Kasumi-1 (cell line): ENCODE results near the gene OR10V1.
A peak's percentile ranks its signal among the peaks of the same experiment; 100 is the strongest.

Experiments
- DNase-seq, 2 experiments: peaks; one replicate each; lab custom pipeline; 2025; lab: John Stamatoyannopoulos, UW

Gene OR10V1, protein sequence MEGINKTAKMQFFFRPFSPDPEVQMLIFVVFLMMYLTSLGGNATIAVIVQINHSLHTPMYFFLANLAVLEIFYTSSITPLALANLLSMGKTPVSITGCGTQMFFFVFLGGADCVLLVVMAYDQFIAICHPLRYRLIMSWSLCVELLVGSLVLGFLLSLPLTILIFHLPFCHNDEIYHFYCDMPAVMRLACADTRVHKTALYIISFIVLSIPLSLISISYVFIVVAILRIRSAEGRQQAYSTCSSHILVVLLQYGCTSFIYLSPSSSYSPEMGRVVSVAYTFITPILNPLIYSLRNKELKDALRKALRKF

DNA sequence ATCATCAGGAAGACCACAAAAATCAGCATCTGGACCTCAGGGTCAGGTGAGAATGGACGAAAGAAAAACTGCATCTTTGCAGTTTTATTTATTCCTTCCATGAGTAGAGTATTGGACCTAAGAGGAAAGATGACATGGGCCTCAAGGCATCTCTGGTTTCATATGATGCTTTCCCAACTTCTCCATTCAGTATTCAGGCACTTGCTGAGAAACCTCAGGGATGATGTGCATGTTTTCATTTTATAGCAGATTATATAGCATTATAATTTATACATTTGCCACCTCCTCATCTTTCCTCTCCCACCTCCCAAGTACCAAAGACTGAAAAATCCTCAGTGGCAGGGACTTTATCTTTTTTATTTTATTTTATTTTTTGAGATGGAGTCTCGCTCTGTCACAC lies at the start of gene OR10V1:
OR10V1 (minus strand) TSS at position 101 of the 400 bp plus-strand sequence; CDS start at position 101, 0 bp downstream.
- DNase-seq: no peak

DNA sequence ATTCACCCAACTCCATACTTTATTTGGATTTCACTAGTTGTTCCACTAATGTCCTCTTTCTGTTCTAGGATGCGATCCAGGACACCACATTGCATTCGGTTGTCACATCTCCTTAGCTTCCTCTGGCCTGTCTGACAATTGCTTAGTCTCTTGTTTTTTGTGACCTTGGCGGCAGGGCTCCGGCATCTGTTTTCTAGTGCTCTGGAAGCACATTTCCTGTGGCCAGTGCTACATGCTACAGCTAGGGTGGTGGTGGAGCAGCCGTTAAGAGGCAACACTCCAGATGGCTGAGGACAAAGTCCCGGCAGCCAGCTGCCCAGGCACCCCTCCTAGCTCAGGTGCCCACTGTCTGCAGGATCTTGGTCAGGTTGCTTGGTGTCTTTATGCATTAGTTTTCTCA lies 48.3 kb upstream of the OR10V1 start:
- no peak for DNase-seq

DNA sequence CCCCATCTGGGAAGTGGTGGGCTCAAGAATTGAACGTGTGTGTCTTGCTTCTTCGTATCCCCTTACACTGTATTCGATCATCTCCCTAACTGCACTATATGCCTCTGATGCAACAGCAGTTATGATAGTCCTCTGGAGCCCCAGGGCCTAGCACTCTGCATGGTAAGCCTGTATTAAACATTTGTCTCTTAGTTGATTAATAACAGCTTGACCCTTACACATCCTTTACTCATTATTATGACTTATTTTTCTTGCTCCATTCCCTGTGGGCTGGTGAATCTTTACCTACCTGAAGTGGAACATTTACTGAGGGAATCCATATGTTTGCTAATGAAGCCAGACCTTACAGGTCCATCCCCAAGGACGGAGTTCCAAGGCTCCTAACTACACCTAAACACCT lies 47.1 kb upstream of the OR10V1 start:
- DNase-seq: no peak

DNA sequence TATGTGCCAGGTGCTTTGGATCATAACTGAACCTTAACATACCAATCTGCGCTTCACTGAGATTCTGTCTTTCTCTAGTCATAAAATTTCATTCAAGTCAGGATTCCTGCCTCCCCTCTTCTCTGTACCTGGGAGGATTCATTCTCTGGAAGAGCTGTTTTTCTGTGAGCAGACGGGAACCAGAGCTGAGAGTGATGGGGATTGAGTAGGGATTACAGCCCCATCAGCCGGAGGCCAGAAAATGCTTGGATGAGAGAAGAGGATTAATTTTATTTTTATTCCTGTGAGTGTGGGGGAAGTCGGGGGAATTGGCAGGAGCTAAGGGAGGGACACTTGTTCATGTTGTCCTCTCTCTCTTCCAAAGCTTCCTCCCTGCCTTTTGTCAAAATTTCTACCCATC lies 46.3 kb upstream of the OR10V1 start:
- no peak for DNase-seq

DNA sequence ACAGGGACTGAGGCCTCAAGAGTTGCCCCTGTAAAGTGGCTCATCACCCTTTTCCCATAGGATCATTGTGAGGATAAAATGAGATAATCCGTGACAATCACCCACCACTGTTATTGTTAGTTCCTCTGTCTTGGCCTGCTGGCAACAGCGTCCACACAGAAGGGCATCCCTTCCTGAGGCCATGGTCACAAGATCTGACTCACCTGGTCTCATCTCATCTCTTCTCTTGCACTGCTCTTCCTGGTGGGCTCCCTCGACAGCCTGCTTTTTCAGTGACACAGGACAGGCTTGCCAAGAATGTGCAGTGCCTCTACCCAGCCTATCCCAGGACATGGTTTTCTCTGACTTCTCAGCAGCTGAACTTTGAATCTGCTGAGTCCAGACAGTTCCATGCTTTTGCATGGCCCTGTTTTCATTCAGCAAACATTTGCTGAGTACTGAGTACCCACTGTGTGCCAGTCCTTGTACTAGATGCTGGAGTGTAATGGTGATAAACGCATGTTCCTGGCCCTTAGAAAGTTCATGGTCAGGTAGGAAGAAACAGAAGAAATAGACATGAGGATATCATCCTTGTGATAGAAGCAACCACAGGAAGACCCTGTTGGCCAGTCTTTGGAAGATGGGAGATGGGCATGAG lies 44.9 kb upstream of the OR10V1 start:
- DNase-seq: no peak

DNA sequence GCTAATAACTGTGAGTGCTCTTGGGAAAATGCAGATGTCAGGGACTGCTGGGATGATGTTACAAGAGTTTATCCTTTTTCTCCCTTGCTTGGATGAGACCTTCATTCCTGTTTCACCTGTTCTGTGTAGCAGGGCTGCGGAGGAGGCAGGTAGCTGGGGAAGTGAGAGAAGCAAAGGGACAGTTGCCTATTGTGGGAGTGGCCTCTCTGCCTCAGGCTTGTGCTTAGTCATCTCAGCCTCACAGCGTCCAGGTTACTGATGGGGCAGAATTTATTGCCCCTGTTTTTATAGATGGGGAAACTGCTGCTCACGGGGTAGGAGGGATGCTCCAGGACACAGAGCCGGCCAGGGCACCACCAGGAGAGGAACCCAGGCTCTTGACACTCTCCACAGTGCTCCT lies 43.2 kb upstream of the OR10V1 start:
- no peak for DNase-seq

DNA sequence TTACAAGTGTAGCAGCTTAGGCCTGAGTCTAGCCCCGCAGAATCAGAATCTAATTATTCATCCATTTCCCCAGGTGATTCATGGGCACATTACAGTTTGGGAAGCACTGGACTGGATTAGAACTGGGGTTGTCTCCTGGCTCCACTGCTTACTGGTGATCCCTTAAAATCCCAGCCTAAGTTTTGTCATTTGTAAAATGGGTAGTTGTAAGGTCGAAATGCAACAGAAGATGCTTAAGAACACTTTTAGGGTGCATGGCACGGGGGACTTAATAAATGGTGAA lies 42.9 kb upstream of the OR10V1 start:
- DNase-seq: no peak

DNA sequence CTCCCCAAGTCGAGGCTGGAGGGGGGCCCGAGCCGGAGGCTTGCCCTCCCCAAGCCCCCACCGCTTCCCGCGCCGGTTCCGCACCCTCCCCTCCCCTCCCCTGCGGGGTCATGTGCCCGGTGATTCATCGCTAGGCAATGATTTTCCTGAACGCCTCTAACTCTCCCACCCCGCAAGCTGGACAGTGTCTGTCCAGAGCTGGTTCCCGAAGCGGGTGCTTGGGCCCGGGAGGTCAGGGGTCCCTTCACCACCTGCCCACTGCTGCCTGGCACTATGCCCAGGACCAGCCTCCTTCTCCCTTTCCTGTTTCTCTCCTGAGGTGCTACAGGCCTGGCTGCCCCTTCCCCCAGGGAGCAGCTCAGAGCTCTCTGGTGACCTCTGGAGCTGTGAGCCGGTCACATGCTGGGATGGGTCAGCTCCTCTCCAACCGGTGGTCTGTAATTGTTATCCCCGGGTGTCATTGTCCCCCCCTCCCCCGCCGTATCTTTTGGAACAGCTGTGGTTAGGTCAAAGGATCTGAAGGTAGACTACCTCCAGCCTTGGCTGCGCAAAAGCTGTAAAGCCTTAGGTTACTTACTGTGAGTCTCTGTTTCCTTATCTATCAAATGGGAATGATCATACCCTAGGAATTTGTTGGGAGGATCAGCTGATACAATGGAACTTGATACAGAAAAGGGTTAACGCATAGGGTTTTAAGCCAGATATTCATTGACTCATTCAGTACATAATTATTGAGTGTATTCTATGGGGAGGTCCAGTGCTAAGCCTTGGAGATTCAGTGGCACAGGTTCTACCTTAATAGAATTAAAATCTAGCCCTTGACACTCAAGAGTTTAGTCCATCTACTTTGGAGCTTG lies 42.3 kb upstream of the OR10V1 start:
- DNase-seq: peak; percentile 26 to 30

DNA sequence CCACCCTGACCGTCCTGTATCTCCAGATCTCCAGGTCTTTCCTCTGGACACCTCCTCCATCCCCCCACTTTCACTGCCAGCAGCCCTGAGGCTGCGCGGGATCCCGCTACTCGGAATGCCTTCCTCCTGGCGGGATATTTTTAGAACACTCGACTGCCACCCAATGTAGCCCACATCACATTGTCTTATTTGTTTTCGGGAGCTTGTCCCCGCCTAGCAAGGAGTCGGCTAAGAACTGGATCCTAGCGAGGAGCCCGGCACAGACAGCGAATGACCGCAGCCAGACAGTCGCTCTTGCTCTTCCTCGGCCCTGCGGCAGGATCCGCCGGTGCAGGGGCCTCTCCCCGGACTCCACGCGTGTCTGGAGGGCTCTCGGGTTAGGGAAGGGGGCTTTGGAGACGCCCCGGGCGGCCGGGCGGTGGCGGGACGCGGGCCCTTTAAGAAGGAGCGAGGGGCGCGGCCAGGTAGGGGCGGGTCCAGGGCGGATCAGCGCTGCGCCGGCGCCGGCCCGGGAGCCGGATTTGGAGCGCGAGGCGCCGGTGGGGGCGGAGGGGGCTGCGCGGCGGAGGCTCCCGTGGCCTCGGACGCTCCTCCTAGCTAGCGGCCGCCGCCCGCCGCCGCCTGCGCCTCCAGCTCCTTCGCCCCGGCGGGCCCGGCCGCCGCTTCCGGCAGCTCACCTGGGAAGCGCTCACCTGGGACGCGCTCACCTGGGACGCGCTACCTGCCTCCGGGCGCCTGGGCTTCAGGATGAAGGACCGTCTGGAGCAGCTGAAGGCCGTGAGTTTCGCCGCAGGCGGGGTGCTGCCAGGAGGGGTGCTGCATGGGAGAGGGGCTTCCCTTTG lies 41.4 kb upstream of the OR10V1 start, which contains the start of gene STX3:
STX3 (plus strand) TSS at position 518 of the 842 bp plus-strand sequence; CDS start at position 748, 230 bp downstream.
- peak; percentile 77 to 83 for DNase-seq

DNA sequence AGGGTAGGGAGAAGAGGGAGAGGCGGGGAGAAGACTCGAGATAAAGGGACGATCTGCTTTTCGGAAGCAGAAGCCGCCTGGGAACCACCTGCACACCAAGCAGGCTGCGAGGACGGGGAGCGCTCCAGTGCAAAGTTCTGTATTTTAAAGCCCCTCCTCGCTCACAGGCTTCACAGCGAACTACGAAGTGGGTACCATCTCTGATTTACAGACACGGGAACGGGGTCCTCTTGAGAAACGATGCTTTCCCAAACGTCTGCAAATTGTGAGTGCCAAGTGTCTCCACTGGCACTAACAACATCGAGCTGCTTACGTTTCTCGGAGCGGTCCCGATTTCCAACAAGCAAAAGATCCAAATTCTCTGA lies 40.8 kb upstream of the OR10V1 start:
- peak; percentile 44 to 59 for DNase-seq

DNA sequence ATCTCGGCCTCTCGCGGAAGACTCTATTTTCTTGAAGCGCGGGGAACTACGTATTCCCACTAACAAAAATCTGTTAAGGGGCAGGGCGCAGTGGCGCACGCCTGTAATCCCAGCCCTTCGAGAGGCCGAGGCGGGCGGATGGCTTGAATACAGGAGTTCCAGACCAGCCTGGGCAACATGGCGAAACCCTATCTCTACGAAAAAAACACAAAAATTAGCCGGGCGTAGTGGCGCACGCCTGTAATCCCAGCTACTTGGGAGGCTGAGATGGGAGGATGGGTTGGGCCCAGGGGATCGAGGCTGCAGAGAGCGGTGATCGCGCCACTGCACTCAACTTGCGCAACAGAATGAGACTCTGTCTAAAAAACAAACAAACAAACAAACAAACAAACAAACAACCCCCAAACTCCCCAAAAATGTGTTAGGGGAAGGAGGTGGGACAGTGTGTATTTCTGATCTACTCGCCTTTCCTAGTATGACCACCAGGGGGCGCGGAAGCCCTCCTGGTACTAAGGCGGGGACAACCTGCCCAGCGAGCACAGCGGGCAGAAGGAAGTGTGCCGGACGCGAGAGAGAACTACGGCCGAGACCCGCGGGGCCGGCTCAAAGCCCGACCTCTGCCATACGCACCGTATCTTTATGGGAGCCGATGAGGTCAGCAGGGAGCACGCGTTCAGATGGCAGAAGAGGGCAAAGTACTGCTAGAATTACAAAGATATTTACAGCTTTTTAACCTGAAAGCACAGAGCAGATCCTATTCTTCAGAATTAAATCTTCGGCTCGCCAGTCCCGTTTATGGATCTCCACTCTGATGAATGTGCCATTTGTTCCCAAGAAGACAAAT lies 40.2 kb upstream of the OR10V1 start:
- DNase-seq: peak; percentile 78 to 79

DNA sequence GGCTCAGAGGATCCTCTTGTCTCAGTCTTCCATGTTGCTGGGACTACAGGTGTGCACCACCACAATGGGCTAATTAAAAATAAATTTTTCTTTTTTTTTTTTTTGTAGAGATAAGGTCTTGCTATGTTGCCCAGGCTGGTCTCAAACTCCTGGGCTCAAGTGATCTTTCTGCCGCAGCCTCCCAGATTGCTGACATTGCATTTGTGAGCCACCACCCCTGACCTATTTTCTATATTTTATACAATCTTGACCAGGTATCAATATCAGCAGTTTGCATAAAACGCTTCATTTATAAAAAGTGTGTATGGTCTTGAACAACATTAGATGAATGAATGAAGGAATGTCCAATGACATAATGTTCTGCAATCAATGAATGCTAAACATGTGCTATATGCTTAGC lies 32.5 kb upstream of the OR10V1 start:
- DNase-seq: no peak

DNA sequence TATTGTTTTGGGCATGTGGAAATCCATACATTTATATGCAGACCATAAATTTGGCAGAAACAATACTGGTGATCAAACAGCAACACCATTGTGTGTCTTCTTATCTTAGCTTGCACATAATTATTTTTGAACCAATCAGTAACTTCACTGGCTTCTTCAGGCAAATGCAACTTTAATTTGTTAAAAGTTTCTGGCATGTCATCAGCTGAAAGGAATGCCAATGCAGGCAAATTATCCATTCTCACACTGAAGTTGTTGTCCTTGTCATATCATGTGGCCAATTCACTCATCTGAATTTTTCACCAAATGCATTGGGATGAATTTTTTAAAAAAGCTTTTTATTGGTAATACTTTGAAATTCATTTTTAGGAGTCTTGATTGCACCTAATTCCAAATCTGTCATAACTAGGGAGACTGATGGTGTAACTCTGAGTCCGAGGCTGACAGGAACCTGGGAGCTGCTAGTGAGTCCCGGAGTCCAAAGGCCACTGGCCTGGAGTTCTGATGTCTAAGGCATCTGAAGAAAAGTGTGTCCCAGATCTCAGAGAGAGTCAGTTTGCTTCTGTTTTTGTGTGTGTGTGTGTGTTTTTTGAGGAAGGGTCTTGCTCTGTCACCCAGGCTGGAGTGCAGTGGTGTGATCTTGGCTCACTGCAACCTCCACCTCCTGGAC lies 17.4 kb upstream of the OR10V1 start:
- no peak for DNase-seq

DNA sequence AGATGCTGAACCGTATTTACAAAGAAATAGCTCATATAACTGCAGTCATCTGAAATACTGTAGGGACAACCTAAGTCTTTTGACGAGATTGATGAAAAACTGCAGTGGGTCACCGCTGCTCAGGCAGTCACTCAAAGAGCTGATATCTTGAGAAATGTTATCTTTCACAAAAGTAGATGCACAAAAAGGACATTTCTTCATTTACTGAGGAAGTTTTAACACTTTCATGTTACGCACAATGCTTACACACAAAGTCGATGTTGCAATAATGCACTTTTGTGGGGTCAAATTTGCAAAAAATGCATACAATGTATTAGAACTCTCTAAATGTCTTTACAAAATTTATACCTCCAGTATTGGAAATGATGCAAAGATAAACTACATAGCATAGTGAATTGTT lies 16.2 kb upstream of the OR10V1 start:
- no peak for DNase-seq

DNA sequence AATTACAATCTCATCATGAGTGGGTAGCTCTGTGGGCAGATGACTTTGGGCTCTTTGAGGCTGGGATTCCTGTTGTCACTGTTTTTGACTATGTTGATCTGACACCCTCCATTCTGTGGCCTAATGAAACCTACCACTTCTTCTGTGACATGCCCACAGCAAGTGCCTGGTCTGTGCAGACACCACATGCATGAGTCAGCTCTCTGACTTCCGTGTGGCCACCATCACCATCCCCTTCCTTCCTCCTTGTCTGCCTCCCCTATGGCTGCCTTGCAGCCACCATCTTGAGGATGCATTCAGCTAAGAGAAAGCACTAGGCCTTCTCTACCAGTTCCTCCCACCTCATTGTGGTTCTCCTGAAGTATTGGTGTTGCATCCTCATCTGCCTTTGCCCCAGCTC lies 15.3 kb upstream of the OR10V1 start:
- DNase-seq: peak; percentile 15 to 17

DNA sequence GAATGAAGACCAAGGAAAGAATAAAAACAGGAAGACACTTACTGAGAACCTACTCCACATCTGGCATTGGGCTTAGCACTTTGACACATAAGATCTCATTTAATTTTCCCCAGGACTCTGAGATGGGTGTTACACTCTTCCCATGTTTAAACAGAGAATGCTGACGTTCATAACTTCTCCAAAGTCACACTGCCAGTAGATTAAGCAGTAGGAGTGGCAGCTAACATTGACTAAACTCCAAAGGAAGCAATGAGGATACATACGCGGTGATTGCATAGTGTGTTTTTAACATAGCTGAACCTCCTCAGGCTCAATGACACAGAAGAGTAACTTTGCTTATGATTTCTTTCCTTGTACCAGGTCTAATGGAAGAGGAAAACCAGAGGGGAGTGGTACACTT lies 14.5 kb upstream of the OR10V1 start:
- DNase-seq: no peak

DNA sequence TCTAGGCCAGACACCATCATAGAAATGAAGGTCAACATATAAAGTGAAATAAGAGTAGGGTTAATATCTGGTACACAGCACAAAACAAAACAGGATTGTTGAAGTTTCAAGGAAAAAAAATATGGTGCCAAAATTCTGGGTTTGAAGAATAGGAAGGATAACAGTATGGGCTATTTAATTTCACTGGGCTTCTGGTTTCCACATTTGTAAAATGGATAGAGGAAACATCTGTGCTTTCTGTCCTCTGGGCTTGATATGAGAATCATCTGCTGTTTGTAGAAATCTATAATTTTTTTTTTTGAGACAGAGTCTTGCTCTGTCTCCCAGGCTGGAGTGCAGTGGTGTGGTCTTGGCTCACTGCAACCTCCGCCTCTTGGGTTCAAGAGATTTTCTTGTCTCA lies 13.8 kb upstream of the OR10V1 start:
- DNase-seq: no peak

DNA sequence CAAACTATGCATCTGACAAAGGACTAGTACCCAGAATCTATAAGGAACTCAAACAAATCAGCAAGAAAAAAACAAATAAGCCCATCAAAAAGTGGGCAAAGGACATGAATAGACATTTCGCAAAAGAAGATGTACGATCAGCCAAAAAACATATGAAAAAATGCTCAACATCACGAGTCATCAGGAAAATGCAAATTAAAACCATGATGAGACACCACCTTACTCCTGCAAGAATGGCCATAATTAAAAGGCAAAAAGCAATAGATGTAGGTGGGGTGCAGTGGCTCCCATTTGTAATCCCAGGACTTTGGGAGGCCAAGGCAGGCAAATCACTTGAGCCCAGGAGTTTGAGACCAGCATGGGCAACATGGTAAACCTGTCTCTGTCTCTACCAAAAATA lies 10.4 kb upstream of the OR10V1 start:
- no peak for DNase-seq

DNA sequence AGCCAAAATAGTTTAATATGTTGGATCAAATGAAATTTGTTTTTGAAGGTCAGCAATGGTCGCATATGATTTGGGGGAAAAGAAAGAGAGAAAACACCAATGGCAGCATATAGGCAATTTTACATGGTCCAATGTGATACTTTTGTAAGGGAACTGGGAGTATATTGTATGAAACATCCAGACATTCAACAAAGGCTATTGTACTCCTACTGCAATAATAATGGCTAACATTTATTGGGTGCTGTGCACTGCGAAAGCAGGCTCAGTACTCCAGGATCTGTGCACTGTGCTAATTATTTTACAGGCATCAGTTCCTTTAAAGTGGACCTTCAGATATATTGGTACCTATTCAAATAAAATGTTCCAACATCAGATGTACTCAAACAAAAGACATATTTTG lies 5.9 kb upstream of the OR10V1 start:
- DNase-seq: no peak

DNA sequence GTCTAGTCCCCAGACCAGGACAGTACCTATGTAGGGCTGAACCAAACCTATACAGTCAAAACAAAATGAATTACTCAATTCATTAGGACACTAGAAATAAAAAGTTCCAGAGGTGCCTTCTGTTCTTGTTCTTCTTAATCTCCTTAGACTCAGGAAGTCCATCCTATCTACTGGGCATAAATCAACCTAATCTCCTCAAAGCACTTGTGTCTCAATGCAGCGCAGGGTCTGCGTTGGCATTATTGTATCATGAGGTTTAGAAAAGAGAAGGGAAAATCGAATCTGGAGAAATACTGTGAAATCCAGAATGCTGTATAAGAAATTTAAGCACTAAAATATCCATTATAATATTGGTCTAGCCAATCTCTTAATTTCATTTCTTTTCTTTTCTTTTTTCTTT lies 2.4 kb upstream of the OR10V1 start:
- no peak for DNase-seq
